Lower lobe of right lung (tissue), 2 donors: ENCODE results near the gene UBE2J2. TPM values are rescaled to one million over a fixed set of nuclear protein-coding genes. Genes with fewer than 3 reads are reported as not detected.

Source experiments
- ATAC-seq, 2 donors: fragments of 200-7000 bp; cut with Tn5 transposase; one replicate each; pipeline ENCODE4 v1.9.1; 2020 to 2022; ENCODE audit warnings: mild to moderate bottlenecking in 2 of 2, moderate library complexity in 2 of 2
- DNase-seq: peaks from one replicate; pipeline ENCODE4 v3.0.0-alpha.2; 2020
- H3K27ac ChIP-seq: fragments of 200-600 bp; one replicate; pipeline ENCODE4 v1.8.0; 2022
- H3K27me3 ChIP-seq: fragments of 200-600 bp; one replicate; pipeline ENCODE4 v1.8.0; 2022; ENCODE audit warnings: low read depth
- H3K36me3 ChIP-seq: fragments of 200-600 bp; one replicate; pipeline ENCODE4 v1.8.0; 2022; ENCODE audit warnings: mild to moderate bottlenecking
- H3K4me1 ChIP-seq: fragments of 200-600 bp; one replicate; pipeline ENCODE4 v1.8.0; 2022
- H3K4me3 ChIP-seq: fragments of 200-600 bp; one replicate; pipeline ENCODE4 v1.8.0; 2022; ENCODE audit warnings: mild to moderate bottlenecking
- H3K9me3 ChIP-seq: fragments of 200-600 bp; one replicate; pipeline ENCODE4 v1.8.0; 2022
- CTCF ChIP-seq: fragments of 200-600 bp; IDR thresholded peaks from one replicate; pipeline ENCODE4 v1.8.0; 2022; ENCODE audit warnings: antibody characterized with exemption, mild to moderate bottlenecking
- intact Hi-C: fragments of 100-400 bp; cut with DNase I; formaldehyde crosslinking; loops from one replicate; pipeline ENCODE4 v1.11.0; 2022
- total RNA-seq: library from RNA; stranded (reverse); fragmentation: NEBNext Ultra II Directional; extraction: Animal tissue kit (Norgen Biotek cat#: 25700); gene quantifications from one replicate; pipeline ENCODE4 v1.2.1, GENCODE V29; 2021
- donor health status: DM: no; HTN: yes; CAD: no; lungs with severe emphysema.

Gene UBE2J2
- total RNA-seq, 1 donor from 2014 or later: 49.9 TPM

GRCh38 chr1:1311107-1312104, 37.8 kb upstream of the UBE2J2 start:
- TF ChIP-seq CTCF: no peak
- peaks cover 19% of the 10 kb centered on the region for H3K4me1 ChIP-seq
- intact Hi-C loops: no loop called here
- ATAC-seq (no peak), DNase-seq (no peak)
- H3K9me3 ChIP-seq: no peaks in the 10 kb centered on the region
- H3K36me3 ChIP-seq: peaks cover 65% of the 10 kb centered on the region
- no peaks in the 10 kb centered on the region for H3K27me3 ChIP-seq
- H3K27ac ChIP-seq: no peak overlapping the region
- no peak overlapping the region for H3K4me3 ChIP-seq

DNA sequence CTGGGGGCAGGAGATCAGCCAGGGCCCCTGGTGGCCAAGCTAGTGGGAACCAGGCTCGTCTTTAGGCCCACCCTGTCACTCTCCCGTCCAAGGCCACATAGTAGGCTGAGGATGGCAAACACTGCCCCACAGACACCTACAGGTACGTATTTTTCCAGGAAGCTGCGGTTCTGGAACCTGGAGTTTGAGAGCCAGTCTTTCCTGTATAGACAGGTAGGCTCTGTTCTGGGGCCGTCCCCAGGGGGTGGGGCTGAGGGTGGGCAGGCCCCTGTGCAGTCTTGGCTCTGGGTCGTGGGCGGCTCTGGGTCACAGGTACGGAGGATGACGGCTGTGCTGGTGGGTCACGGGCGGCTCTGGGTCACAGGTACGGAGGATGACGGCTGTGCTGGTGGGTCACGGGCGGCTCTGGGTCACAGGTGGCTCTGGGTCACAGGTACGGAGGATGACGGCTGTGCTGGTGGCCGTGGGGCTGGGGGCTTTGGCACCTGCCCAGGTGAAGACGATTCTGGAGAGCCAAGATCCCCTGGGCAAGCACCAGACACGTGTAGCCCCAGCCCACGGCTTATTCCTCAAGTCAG, 36.9 kb upstream of the UBE2J2 start:
- H3K27ac ChIP-seq: no peak overlapping the region
- DNase-seq: no peak
- H3K4me3 ChIP-seq: no peak overlapping the region
- H3K36me3 ChIP-seq: peaks cover 59% of the 10 kb centered on the region
- peaks cover 28% of the 10 kb centered on the region for H3K4me1 ChIP-seq
- ATAC-seq: no peak
- intact Hi-C loops: no loop called here
- H3K27me3 ChIP-seq: no peaks in the 10 kb centered on the region
- no peaks in the 10 kb centered on the region for H3K9me3 ChIP-seq
- TF ChIP-seq CTCF: no peak

DNA sequence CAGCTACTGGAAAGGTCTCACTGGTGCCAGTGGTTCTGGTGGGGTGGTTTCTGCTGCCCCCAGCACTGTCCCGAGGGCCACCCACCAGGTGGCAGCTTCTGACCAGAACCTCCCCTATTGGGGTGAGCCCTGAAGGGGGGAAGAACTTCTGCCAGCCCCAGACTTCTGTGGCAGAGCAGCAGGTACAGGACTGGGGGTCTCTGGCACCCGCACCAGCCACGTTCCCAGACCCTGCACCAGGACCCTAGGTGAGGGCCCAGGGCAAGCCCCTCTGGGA, 36.4 kb upstream of the UBE2J2 start:
- TF ChIP-seq CTCF: no peak
- intact Hi-C loops: no loop called here
- Histone ChIP-seq H3K4me1 (peaks cover 33% of the 10 kb centered on the region), H3K4me3 (no peak overlapping the region), H3K27me3 (no peaks in the 10 kb centered on the region), H3K36me3 (peaks cover 56% of the 10 kb centered on the region), H3K9me3 (no peaks in the 10 kb centered on the region), H3K27ac (peak overlapping the region; percentile 93)
- no peak for DNase-seq
- ATAC-seq: no peak

- DNase-seq (peak; percentile 66), ATAC-seq (no peak)
- H3K27ac ChIP-seq: peak overlapping the region; percentile 93
- no peak for TF ChIP-seq CTCF
- H3K9me3 ChIP-seq: no peaks in the 10 kb centered on the region
- peaks cover 39% of the 10 kb centered on the region for H3K4me1 ChIP-seq
- peaks cover 50% of the 10 kb centered on the region for H3K36me3 ChIP-seq
- H3K27me3 ChIP-seq: no peaks in the 10 kb centered on the region
- intact Hi-C loops: no loop called here
- H3K4me3 ChIP-seq: peak overlapping the region; percentile 93
Measured at GRCh38 chr1:1309251-1310108, 35.8 kb upstream of the UBE2J2 start.

GRCh38 chr1:1308756-1309250, 35.1 kb upstream of the UBE2J2 start:
- ATAC-seq: peak; percentile 1 to 13
- peaks cover 44% of the 10 kb centered on the region for H3K36me3 ChIP-seq
- no peak for DNase-seq
- H3K4me3 ChIP-seq: peak overlapping the region; percentile 93
- no peaks in the 10 kb centered on the region for H3K27me3 ChIP-seq
- peaks cover 45% of the 10 kb centered on the region for H3K4me1 ChIP-seq
- no peaks in the 10 kb centered on the region for H3K9me3 ChIP-seq
- intact Hi-C loops: no loop called here
- no peak for TF ChIP-seq CTCF
- H3K27ac ChIP-seq: peak overlapping the region; percentile 93
